GM21723 (cell line): ENCODE data around the gene GRM5.
"Not testable (repeated sequence)": the region's sequence is repeated elsewhere in the genome, so short reads cannot be mapped to it uniquely, and the experiment has no call there.

Experiments used
- ATAC-seq: cut with Tn5 transposase; IDR thresholded peaks from one replicate; pipeline ENCODE4 v1.9.1; 2021; ENCODE audit warnings: mild to moderate bottlenecking, moderate library complexity; ENCODE audit not compliant: unreplicated experiment

GRM5 gene

GRCh38 chr11:88552379-88553062 lies 513.3 kb downstream of the GRM5 start:
- ATAC-seq: peak; percentile 92

- no peak for ATAC-seq
These were observed 521.0 kb downstream of the GRM5 start for GRCh38 chr11:88544656-88545280.

GRCh38 chr11:88543902-88544655 lies 521.7 kb downstream of the GRM5 start:
- peak; percentile 100 for ATAC-seq

GRCh38 chr11:88541006-88541405 lies 524.8 kb downstream of the GRM5 start:
- ATAC-seq: no peak

GRCh38 chr11:88538098-88538497 lies 527.7 kb downstream of the GRM5 start:
- ATAC-seq: no peak

GRCh38 chr11:88537613-88538012 lies 528.2 kb downstream of the GRM5 start:
- no peak for ATAC-seq

GRCh38 chr11:88536616-88537265 lies 529.0 kb downstream of the GRM5 start:
- ATAC-seq: no peak

GRCh38 chr11:88535916-88536547 lies 529.8 kb downstream of the GRM5 start:
- ATAC-seq: peak; percentile 63

- ATAC-seq: no peak
These were observed 530.5 kb downstream of the GRM5 start for GRCh38 chr11:88535266-88535665.

- not testable (repeated sequence) for ATAC-seq
These were observed 531.1 kb downstream of the GRM5 start for GRCh38 chr11:88534706-88535105.

GRCh38 chr11:88534185-88534584 lies 531.6 kb downstream of the GRM5 start:
- no peak for ATAC-seq

- ATAC-seq: no peak
These were observed 532.8 kb downstream of the GRM5 start for GRCh38 chr11:88533001-88533400.

GRCh38 chr11:88531831-88532230 lies 534.0 kb downstream of the GRM5 start:
- ATAC-seq: no peak

GRCh38 chr11:88529426-88529825 lies 536.4 kb downstream of the GRM5 start:
- no peak for ATAC-seq

- ATAC-seq: no peak
These were observed 542.3 kb downstream of the GRM5 start for GRCh38 chr11:88523386-88524071.

GRCh38 chr11:88522624-88523385 lies 543.0 kb downstream of the GRM5 start:
- ATAC-seq: no peak

- no peak for ATAC-seq
These were observed 544.0 kb downstream of the GRM5 start for GRCh38 chr11:88521799-88522201.

GRCh38 chr11:88521399-88521798 lies 544.4 kb downstream of the GRM5 start:
- no peak for ATAC-seq

GRCh38 chr11:88520391-88520790 lies 545.4 kb downstream of the GRM5 start:
- no peak for ATAC-seq

- ATAC-seq: no peak
These were observed 550.8 kb downstream of the GRM5 start for GRCh38 chr11:88515002-88515401.
